ENCODE measurements around the gene NUP93.

NUP93 gene

GRCh38 chr16:56689171-56689570 is 40.8 kb upstream of the NUP93 start:
- H3K36me3 ChIP-seq (ENCODE audit: control insufficient read depth in 2 of 2, insufficient read depth in 2 of 2, low read length in 2 of 2): no peaks in the 10 kb centered on the region
- H3K4me3 ChIP-seq (ENCODE audit: low read length in 2 of 2): no peak overlapping the region
- no peaks in the 10 kb centered on the region for H3K27me3 ChIP-seq (ENCODE audit: control insufficient read depth in 2 of 2, insufficient read depth in 2 of 2, low read length in 2 of 2)
- H3K4me1 ChIP-seq (ENCODE audit: control insufficient read depth in 2 of 2, insufficient read depth in 2 of 2, low read length in 2 of 2): peaks cover 0 to 2% of the 10 kb centered on the region in 2 donors
- H3K9me3 ChIP-seq (ENCODE audit: control insufficient read depth in 2 of 2, low read length in 2 of 2): no peaks in the 10 kb centered on the region
- H3K9ac ChIP-seq (ENCODE audit: low read depth in 1 of 2, low read length in 2 of 2): no peak overlapping the region
- no peak overlapping the region for H3K27ac ChIP-seq (ENCODE audit: low read depth in 2 of 2, low read length in 2 of 2)

DNA sequence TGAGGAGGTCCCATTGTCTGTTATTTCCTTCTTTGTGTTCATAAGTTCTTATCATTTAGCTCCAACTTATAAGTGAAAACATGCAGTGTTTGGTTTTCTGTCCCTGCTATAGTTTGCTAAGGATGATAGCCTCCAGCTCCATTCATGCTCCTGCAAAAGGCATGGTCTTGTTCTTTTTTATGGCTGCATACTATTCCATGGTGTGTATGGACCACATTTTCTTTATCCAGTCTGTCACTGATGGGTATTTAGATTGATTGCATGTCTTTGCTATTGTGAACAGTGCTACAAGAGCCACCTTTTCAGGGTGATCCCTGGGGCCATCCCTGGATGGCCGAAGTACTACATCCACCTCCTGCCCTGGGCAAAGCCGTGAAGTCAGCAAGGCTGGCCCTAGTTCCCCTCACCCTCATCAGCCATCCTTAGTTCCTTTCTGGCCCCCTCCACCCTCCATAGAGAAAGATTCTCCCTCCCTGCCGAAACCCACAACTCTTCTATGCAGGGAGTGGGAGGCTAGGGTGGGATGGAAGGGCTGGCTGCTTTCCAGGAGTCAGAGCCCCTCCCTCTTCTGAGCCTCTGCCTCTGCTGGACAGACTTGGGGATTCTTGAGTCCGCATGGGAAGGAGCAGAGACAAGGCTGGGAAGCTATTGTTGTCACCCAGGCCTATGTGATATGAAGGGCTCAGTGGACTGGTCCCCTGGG is 39.4 kb upstream of the NUP93 start:
- no peak overlapping the region for H3K9ac ChIP-seq (ENCODE audit: low read depth in 1 of 2, low read length in 2 of 2)
- H3K4me3 ChIP-seq (ENCODE audit: low read length in 2 of 2): no peak overlapping the region
- peaks cover 0 to 2% of the 10 kb centered on the region in 2 donors for H3K4me1 ChIP-seq (ENCODE audit: control insufficient read depth in 2 of 2, insufficient read depth in 2 of 2, low read length in 2 of 2)
- no peaks in the 10 kb centered on the region for H3K27me3 ChIP-seq (ENCODE audit: control insufficient read depth in 2 of 2, insufficient read depth in 2 of 2, low read length in 2 of 2)
- H3K27ac ChIP-seq (ENCODE audit: low read depth in 2 of 2, low read length in 2 of 2): no peak overlapping the region
- H3K36me3 ChIP-seq (ENCODE audit: control insufficient read depth in 2 of 2, insufficient read depth in 2 of 2, low read length in 2 of 2): no peaks in the 10 kb centered on the region
- no peaks in the 10 kb centered on the region for H3K9me3 ChIP-seq (ENCODE audit: control insufficient read depth in 2 of 2, low read length in 2 of 2)

- H3K27me3 ChIP-seq (ENCODE audit: control insufficient read depth in 2 of 2, insufficient read depth in 2 of 2, low read length in 2 of 2): no peaks in the 10 kb centered on the region
- H3K4me3 ChIP-seq (ENCODE audit: low read length in 2 of 2): no peak overlapping the region
- no peaks in the 10 kb centered on the region for H3K36me3 ChIP-seq (ENCODE audit: control insufficient read depth in 2 of 2, insufficient read depth in 2 of 2, low read length in 2 of 2)
- peaks cover 0 to 2% of the 10 kb centered on the region in 2 donors for H3K4me1 ChIP-seq (ENCODE audit: control insufficient read depth in 2 of 2, insufficient read depth in 2 of 2, low read length in 2 of 2)
- H3K27ac ChIP-seq (ENCODE audit: low read depth in 2 of 2, low read length in 2 of 2): no peak overlapping the region
- no peak overlapping the region for H3K9ac ChIP-seq (ENCODE audit: low read depth in 1 of 2, low read length in 2 of 2)
- no peaks in the 10 kb centered on the region for H3K9me3 ChIP-seq (ENCODE audit: control insufficient read depth in 2 of 2, low read length in 2 of 2)
Measured at GRCh38 chr16:56691885-56692284, 38.0 kb upstream of the NUP93 start.

DNA sequence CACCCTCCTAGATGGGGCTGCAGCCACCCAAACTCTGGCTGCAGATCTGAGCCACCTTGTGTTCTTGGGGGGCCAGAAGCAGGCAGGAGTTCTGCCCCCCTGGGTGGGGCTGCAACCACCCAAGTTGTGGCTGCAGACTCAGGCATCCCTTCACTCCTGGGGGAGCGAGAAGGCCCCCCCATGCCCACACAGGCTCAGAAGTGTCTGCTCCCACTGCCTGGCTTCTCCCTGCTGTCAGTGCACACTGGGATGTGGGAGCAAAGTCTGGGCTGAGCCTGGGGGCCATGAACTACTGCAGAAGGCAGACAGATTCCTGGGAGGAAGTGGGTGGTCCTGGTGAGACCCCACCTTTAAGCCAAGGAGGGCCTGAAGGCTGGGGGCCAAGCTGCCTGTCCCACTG is 34.7 kb upstream of the NUP93 start:
- Histone ChIP-seq H3K9ac (ENCODE audit: low read depth in 1 of 2, low read length in 2 of 2) (no peak overlapping the region), H3K36me3 (ENCODE audit: control insufficient read depth in 2 of 2, insufficient read depth in 2 of 2, low read length in 2 of 2) (no peaks in the 10 kb centered on the region), H3K4me3 (ENCODE audit: low read length in 2 of 2) (no peak overlapping the region), H3K4me1 (ENCODE audit: control insufficient read depth in 2 of 2, insufficient read depth in 2 of 2, low read length in 2 of 2) (peaks cover 0 to 2% of the 10 kb centered on the region in 2 donors), H3K9me3 (ENCODE audit: control insufficient read depth in 2 of 2, low read length in 2 of 2) (no peaks in the 10 kb centered on the region), H3K27me3 (ENCODE audit: control insufficient read depth in 2 of 2, insufficient read depth in 2 of 2, low read length in 2 of 2) (no peaks in the 10 kb centered on the region), H3K27ac (ENCODE audit: low read depth in 2 of 2, low read length in 2 of 2) (no peak overlapping the region)

- no peaks in the 10 kb centered on the region for H3K27me3 ChIP-seq (ENCODE audit: control insufficient read depth in 2 of 2, insufficient read depth in 2 of 2, low read length in 2 of 2)
- H3K36me3 ChIP-seq (ENCODE audit: control insufficient read depth in 2 of 2, insufficient read depth in 2 of 2, low read length in 2 of 2): no peaks in the 10 kb centered on the region
- no peak overlapping the region for H3K27ac ChIP-seq (ENCODE audit: low read depth in 2 of 2, low read length in 2 of 2)
- H3K9me3 ChIP-seq (ENCODE audit: control insufficient read depth in 2 of 2, low read length in 2 of 2): no peaks in the 10 kb centered on the region
- no peak overlapping the region for H3K9ac ChIP-seq (ENCODE audit: low read depth in 1 of 2, low read length in 2 of 2)
- H3K4me1 ChIP-seq (ENCODE audit: control insufficient read depth in 2 of 2, insufficient read depth in 2 of 2, low read length in 2 of 2): peaks cover 2% of the 10 kb centered on the region in 2 donors
- H3K4me3 ChIP-seq (ENCODE audit: low read length in 2 of 2): no peak overlapping the region
Measured at GRCh38 chr16:56697456-56698155, 32.3 kb upstream of the NUP93 start.

DNA sequence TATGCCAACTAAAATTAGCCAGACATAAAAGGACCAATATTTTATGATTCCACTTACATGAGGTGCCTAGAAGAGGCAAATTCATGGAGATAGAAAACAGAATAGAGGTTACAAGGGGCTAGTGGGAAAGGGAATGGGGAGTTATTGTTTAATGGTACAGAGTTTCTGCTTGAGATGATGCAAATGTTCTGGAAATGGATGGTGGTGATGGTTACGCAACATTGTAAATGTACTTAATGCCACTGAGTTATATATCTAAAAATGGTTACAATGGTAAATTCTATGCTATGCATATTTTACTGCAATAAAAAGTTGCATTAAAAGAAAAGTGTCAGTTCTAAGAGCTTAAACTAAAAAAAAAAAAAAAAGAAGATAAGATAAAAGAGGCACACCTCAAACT is 29.7 kb upstream of the NUP93 start:
- H3K36me3 ChIP-seq (ENCODE audit: control insufficient read depth in 2 of 2, insufficient read depth in 2 of 2, low read length in 2 of 2): no peaks in the 10 kb centered on the region
- no peaks in the 10 kb centered on the region for H3K27me3 ChIP-seq (ENCODE audit: control insufficient read depth in 2 of 2, insufficient read depth in 2 of 2, low read length in 2 of 2)
- H3K4me3 ChIP-seq (ENCODE audit: low read length in 2 of 2): no peak overlapping the region
- H3K27ac ChIP-seq (ENCODE audit: low read depth in 2 of 2, low read length in 2 of 2): no peak overlapping the region
- H3K4me1 ChIP-seq (ENCODE audit: control insufficient read depth in 2 of 2, insufficient read depth in 2 of 2, low read length in 2 of 2): peaks cover 2% of the 10 kb centered on the region in 2 donors
- no peaks in the 10 kb centered on the region for H3K9me3 ChIP-seq (ENCODE audit: control insufficient read depth in 2 of 2, low read length in 2 of 2)
- no peak overlapping the region for H3K9ac ChIP-seq (ENCODE audit: low read depth in 1 of 2, low read length in 2 of 2)

GRCh38 chr16:56700631-56701030 is 29.3 kb upstream of the NUP93 start:
- H3K4me3 ChIP-seq (ENCODE audit: low read length in 2 of 2): no peak overlapping the region
- H3K4me1 ChIP-seq (ENCODE audit: control insufficient read depth in 2 of 2, insufficient read depth in 2 of 2, low read length in 2 of 2): peaks cover 2% of the 10 kb centered on the region in 2 donors
- no peaks in the 10 kb centered on the region for H3K36me3 ChIP-seq (ENCODE audit: control insufficient read depth in 2 of 2, insufficient read depth in 2 of 2, low read length in 2 of 2)
- no peak overlapping the region for H3K27ac ChIP-seq (ENCODE audit: low read depth in 2 of 2, low read length in 2 of 2)
- H3K27me3 ChIP-seq (ENCODE audit: control insufficient read depth in 2 of 2, insufficient read depth in 2 of 2, low read length in 2 of 2): no peaks in the 10 kb centered on the region
- no peaks in the 10 kb centered on the region for H3K9me3 ChIP-seq (ENCODE audit: control insufficient read depth in 2 of 2, low read length in 2 of 2)
- H3K9ac ChIP-seq (ENCODE audit: low read depth in 1 of 2, low read length in 2 of 2): no peak overlapping the region

DNA sequence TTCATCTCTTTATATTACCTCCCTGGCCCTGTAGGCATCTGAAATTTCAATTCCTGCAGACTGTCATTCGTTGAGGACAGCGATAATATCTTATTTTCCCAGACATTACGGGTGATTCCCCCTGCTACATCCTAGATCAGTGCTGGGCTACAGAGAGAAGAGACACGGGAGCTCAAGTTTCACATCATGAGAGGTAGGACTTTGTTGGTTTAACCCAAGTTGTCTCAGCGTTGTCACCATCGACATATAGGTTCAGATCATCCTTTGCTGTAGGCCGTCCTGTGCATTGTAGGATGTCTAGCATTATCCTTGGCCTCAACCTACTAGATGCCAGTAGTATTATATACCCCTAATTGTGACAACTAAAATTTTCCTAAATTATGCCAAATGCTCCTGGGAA is 28.4 kb upstream of the NUP93 start:
- peaks cover 2% of the 10 kb centered on the region in 2 donors for H3K4me1 ChIP-seq (ENCODE audit: control insufficient read depth in 2 of 2, insufficient read depth in 2 of 2, low read length in 2 of 2)
- H3K36me3 ChIP-seq (ENCODE audit: control insufficient read depth in 2 of 2, insufficient read depth in 2 of 2, low read length in 2 of 2): no peaks in the 10 kb centered on the region
- H3K27ac ChIP-seq (ENCODE audit: low read depth in 2 of 2, low read length in 2 of 2): no peak overlapping the region
- H3K9me3 ChIP-seq (ENCODE audit: control insufficient read depth in 2 of 2, low read length in 2 of 2): no peaks in the 10 kb centered on the region
- H3K4me3 ChIP-seq (ENCODE audit: low read length in 2 of 2): no peak overlapping the region
- peak overlapping the region in 1 of 2 donors; percentile 24 for H3K9ac ChIP-seq (ENCODE audit: low read depth in 1 of 2, low read length in 2 of 2)
- no peaks in the 10 kb centered on the region for H3K27me3 ChIP-seq (ENCODE audit: control insufficient read depth in 2 of 2, insufficient read depth in 2 of 2, low read length in 2 of 2)

DNA sequence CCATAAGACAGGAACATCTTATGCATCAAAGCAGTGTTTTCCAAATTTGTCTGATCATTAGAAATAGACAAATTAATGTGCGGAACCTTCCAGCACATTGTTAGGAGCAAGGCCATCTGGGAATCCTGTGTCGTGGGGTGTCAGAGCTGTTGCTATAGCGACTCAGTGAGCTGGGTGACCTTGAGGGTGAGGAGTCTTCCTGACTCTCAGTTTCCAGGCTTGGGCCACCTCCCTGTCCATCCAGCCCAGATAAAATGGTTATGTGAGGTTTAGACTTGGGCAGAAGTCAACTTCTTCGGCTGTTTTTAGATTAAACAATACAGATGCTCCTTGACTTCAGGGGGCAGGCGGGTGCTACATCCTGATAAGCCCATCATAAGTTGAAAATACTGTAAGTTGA is 27.1 kb upstream of the NUP93 start:
- peaks cover 2% of the 10 kb centered on the region in 2 donors for H3K4me1 ChIP-seq (ENCODE audit: control insufficient read depth in 2 of 2, insufficient read depth in 2 of 2, low read length in 2 of 2)
- no peak overlapping the region for H3K4me3 ChIP-seq (ENCODE audit: low read length in 2 of 2)
- H3K27ac ChIP-seq (ENCODE audit: low read depth in 2 of 2, low read length in 2 of 2): no peak overlapping the region
- H3K9ac ChIP-seq (ENCODE audit: low read depth in 1 of 2, low read length in 2 of 2): no peak overlapping the region
- H3K36me3 ChIP-seq (ENCODE audit: control insufficient read depth in 2 of 2, insufficient read depth in 2 of 2, low read length in 2 of 2): no peaks in the 10 kb centered on the region
- no peaks in the 10 kb centered on the region for H3K27me3 ChIP-seq (ENCODE audit: control insufficient read depth in 2 of 2, insufficient read depth in 2 of 2, low read length in 2 of 2)
- H3K9me3 ChIP-seq (ENCODE audit: control insufficient read depth in 2 of 2, low read length in 2 of 2): no peaks in the 10 kb centered on the region

DNA sequence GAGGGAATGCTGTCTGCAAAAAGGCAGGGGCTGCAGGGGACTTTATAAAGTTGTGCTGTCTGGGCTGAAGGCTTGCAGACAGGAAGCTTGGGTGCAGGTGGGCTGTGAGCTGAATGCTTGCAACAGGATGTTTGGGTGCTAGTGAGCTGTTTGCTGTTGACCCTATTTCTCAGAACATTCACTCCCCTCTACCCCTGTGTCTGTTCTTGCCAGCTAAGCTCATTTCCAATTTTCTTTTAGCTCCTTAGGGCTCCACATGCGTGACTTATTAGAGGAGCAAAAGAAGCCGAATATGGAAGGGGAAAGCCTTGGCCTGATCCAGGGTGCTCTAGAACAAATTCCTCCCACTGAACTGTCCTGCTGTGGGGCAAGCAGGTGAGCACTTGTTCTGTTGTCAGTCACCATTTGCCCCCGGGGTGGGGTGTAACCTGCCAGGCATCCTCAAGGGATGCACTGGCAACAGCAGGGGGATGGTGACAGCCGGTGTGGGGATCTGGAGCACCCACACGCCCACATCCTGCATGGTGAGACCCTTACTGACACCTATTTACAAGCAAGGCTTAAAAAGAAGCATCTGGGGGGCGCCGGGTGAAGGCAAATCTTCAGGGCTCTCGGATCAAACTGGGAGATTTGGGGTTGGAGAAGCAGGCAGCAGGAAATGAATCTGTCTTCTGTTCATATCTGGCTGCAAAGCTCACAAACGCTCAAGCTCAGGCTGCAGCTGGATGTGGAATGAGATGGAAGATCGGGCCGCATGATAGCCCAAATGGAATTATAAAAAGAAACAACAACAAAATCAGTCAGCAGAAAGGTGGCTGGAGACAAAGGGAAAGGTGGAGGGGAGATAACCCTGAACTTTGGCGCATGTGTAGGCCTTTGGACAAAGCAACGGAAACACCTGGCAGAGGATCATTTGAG is 21.1 kb upstream of the NUP93 start:
- Histone ChIP-seq H3K9ac (ENCODE audit: low read depth in 1 of 2, low read length in 2 of 2) (no peak overlapping the region), H3K27me3 (ENCODE audit: control insufficient read depth in 2 of 2, insufficient read depth in 2 of 2, low read length in 2 of 2) (no peaks in the 10 kb centered on the region), H3K4me1 (ENCODE audit: control insufficient read depth in 2 of 2, insufficient read depth in 2 of 2, low read length in 2 of 2) (no peaks in the 10 kb centered on the region), H3K4me3 (ENCODE audit: low read length in 2 of 2) (no peak overlapping the region), H3K36me3 (ENCODE audit: control insufficient read depth in 2 of 2, insufficient read depth in 2 of 2, low read length in 2 of 2) (no peaks in the 10 kb centered on the region), H3K9me3 (ENCODE audit: control insufficient read depth in 2 of 2, low read length in 2 of 2) (no peaks in the 10 kb centered on the region), H3K27ac (ENCODE audit: low read depth in 2 of 2, low read length in 2 of 2) (no peak overlapping the region)

All from mucosa of rectum (tissue), 2 donors.